PFSK-1 (cell line): ENCODE measurements around the gene C10orf71.

Experiments used
- FOXP2 ChIP-seq: optimal IDR thresholded peaks from 2 replicates; pipeline ENCODE3; 2011; ENCODE audit warnings: borderline replicate concordance, control low read depth, inconsistent platforms; ENCODE audit not compliant: insufficient read depth; ENCODE audit errors: extremely low read length, extremely low read depth
- POLR2AphosphoS5 ChIP-seq: IDR thresholded peaks from 2 replicates; pipeline ENCODE4 v1.6.1; 2012; ENCODE audit warnings: low read depth, mild to moderate bottlenecking, control low read depth, low read length, moderate library complexity
- REST ChIP-seq, 2 experiments: IDR thresholded peaks; 2 replicates each; pipeline versions ENCODE4 v1.6.1 to v1.8.0; 2011 to 2012; ENCODE audit warnings: low read depth in 2 of 2, low read length in 2 of 2, control low read depth in 1 of 2, inconsistent platforms in 1 of 2, mild to moderate bottlenecking in 1 of 2, moderate library complexity in 1 of 2; ENCODE audit not compliant: insufficient read depth in 1 of 2
- SIN3A ChIP-seq: IDR thresholded peaks from 2 replicates; pipeline ENCODE4 v1.6.1; 2012; ENCODE audit warnings: mild to moderate bottlenecking, low read length, moderate library complexity, borderline replicate concordance; ENCODE audit not compliant: insufficient read depth
- TAF1 ChIP-seq: IDR thresholded peaks from 2 replicates; pipeline ENCODE4 v1.6.1; 2012; ENCODE audit warnings: low read length, control low read depth, borderline replicate concordance; ENCODE audit not compliant: insufficient read depth

- TF ChIP-seq SIN3A = no peak
- TF ChIP-seq POLR2AphosphoS5 = no peak
- TF ChIP-seq REST (IDR thresholded peaks at IDR 0.05; ENCODE audit: insufficient read depth in 1 of 2, low read depth in 2 of 2, low read length in 2 of 2) = no peak
- TF ChIP-seq TAF1 = no peak
- no peak for TF ChIP-seq FOXP2
Measured at GRCh38 chr10:49362596-49363260, 63.8 kb downstream of the C10orf71 start.
